Activated CD4-positive, CD25-positive, alpha-beta regulatory T cell treated with anti-CD3 and anti-CD28 coated beads, Interleukin-2, amount 50 U/mL, for 16 hours (primary cell): Measurements from ENCODE around the gene DYSF.

ENCODE experiments used
- DNase-seq: peaks from one replicate; pipeline ENCODE4 v3.0.0-alpha.2; 2020; ENCODE audit warnings: low read depth, low spot score

DYSF gene

GRCh38 chr2:71456617-71457016 lies 3.3 kb downstream of the DYSF start:
- no peak for DNase-seq

- no peak for DNase-seq
Observed at GRCh38 chr2:71457123-71457915, 4.0 kb downstream of the DYSF start.

- DNase-seq, result no peak
Observed at GRCh38 chr2:71457923-71458322, 4.6 kb downstream of the DYSF start.

- DNase-seq, result no peak
Observed at GRCh38 chr2:71458413-71459083, 5.2 kb downstream of the DYSF start.

- no peak for DNase-seq
Observed at GRCh38 chr2:71459084-71459431, 5.7 kb downstream of the DYSF start.

GRCh38 chr2:71460056-71460455 lies 6.7 kb downstream of the DYSF start:
- no peak for DNase-seq

- no peak for DNase-seq
Observed at GRCh38 chr2:71460595-71461303, 7.4 kb downstream of the DYSF start.

- DNase-seq, result no peak
Observed at GRCh38 chr2:71461304-71461671, 7.9 kb downstream of the DYSF start.

- no peak for DNase-seq
Observed at GRCh38 chr2:71462056-71462605, 8.8 kb downstream of the DYSF start.

- no peak for DNase-seq
Observed at GRCh38 chr2:71462641-71463341, 9.4 kb downstream of the DYSF start.

- no peak for DNase-seq
Observed at GRCh38 chr2:71463342-71463654, 9.9 kb downstream of the DYSF start.

GRCh38 chr2:71464389-71464788 lies 11.0 kb downstream of the DYSF start:
- DNase-seq, result no peak

GRCh38 chr2:71465356-71465755 lies 12.0 kb downstream of the DYSF start:
- DNase-seq, result no peak

- no peak for DNase-seq
Observed at GRCh38 chr2:71465961-71466300, 12.6 kb downstream of the DYSF start.

- DNase-seq, result no peak
Observed at GRCh38 chr2:71466301-71467179, 13.2 kb downstream of the DYSF start.

- no peak for DNase-seq
Observed at GRCh38 chr2:71467180-71467815, 13.9 kb downstream of the DYSF start.

- DNase-seq, result no peak
Observed at GRCh38 chr2:71468279-71469015, 15.1 kb downstream of the DYSF start.

GRCh38 chr2:71469403-71470398 lies 16.3 kb downstream of the DYSF start:
- no peak for DNase-seq

- no peak for DNase-seq
Observed at GRCh38 chr2:71471276-71471675, 17.9 kb downstream of the DYSF start.
